ENCODE data around the gene RILPL1. TPM values are rescaled to one million over a fixed set of nuclear protein-coding genes. Genes with fewer than 3 reads are reported as not detected.

The RILPL1 gene
- total RNA-seq, 1 experiment from 2014 or later, result 21.5 TPM

- no peak for TF ChIP-seq CTCF (IDR thresholded peaks at IDR 0.05; ENCODE audit: unreplicated experiment)
- BruUV-seq (replicated peaks), result no TSS peak
- ChIA-PET POLR2A (interaction anchor here (2.0 kb wide), 1 partner anchor 12 kb away, joined by 4 read pairs; no protein-coding TSS in a partner anchor), CTCF (interaction anchor here (0.7 kb wide), 1 partner anchor 955 kb away, joined by 7 read pairs; no protein-coding TSS in a partner anchor)
- no peak for DNase-seq (ENCODE audit: unreplicated experiment)
- no peaks in the 10 kb centered on the region for H3K4me1 Mint-ChIP-seq (ENCODE audit: insufficient read depth, unreplicated experiment)
- H3K36me3 Mint-ChIP-seq (ENCODE audit: insufficient read depth, unreplicated experiment), result peaks cover 27% of the 10 kb centered on the region
- no peak overlapping the region for H3K27ac Mint-ChIP-seq (ENCODE audit: low read depth, unreplicated experiment)
- no peaks in the 10 kb centered on the region for H3K27me3 Mint-ChIP-seq (ENCODE audit: insufficient read depth, unreplicated experiment)
- H3K9me3 Mint-ChIP-seq (ENCODE audit: unreplicated experiment), result no peaks in the 10 kb centered on the region
- no peak overlapping the region for H3K4me3 Mint-ChIP-seq (ENCODE audit: unreplicated experiment)
- intact Hi-C loops (cut with micrococcal nuclease), result no loop called here
Observed at GRCh38 chr12:123490089-123490488, 43.4 kb downstream of the RILPL1 start.

DNA sequence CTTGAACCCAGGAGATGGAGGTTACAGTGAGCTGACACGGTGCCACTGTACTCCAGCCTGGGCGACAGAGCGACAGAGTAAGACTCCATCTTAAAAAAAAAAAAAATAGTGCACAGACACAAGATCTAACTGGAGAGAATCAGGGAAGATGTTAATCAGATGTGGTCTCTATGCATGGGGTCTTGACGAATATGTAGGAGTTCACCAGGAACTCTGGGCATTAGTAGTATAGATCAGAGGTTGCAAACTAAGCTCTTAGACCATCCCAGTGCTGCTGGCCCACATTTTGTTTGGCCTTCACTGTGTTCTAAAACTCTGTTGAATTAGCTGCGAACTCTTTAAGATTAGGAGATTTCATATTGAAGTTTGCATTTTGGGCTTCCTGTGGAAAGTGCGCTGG lies 43.9 kb downstream of the RILPL1 start:
- Mint-ChIP-seq H3K4me3 (ENCODE audit: unreplicated experiment) (no peak overlapping the region), H3K27ac (ENCODE audit: low read depth, unreplicated experiment) (no peak overlapping the region), H3K27me3 (ENCODE audit: insufficient read depth, unreplicated experiment) (no peaks in the 10 kb centered on the region), H3K9me3 (ENCODE audit: unreplicated experiment) (no peaks in the 10 kb centered on the region), H3K36me3 (ENCODE audit: insufficient read depth, unreplicated experiment) (peaks cover 32% of the 10 kb centered on the region), H3K4me1 (ENCODE audit: insufficient read depth, unreplicated experiment) (no peaks in the 10 kb centered on the region)
- no peak for TF ChIP-seq CTCF (IDR thresholded peaks at IDR 0.05; ENCODE audit: unreplicated experiment)
- POLR2A ChIA-PET, result interaction anchor here (2.0 kb wide), 1 partner anchor 11 kb away, joined by 4 read pairs; no protein-coding TSS in a partner anchor
- CTCF ChIA-PET, result interaction anchor here (0.7 kb wide), 1 partner anchor 955 kb away, joined by 7 read pairs; no protein-coding TSS in a partner anchor
- DNase-seq (ENCODE audit: unreplicated experiment), result no peak
- no TSS peak for BruUV-seq (replicated peaks)
- intact Hi-C loops (cut with micrococcal nuclease), result no loop called here

- Mint-ChIP-seq H3K36me3 (ENCODE audit: insufficient read depth, unreplicated experiment) (peaks cover 41% of the 10 kb centered on the region), H3K4me1 (ENCODE audit: insufficient read depth, unreplicated experiment) (no peaks in the 10 kb centered on the region), H3K9me3 (ENCODE audit: unreplicated experiment) (no peaks in the 10 kb centered on the region), H3K27ac (ENCODE audit: low read depth, unreplicated experiment) (no peak overlapping the region), H3K4me3 (ENCODE audit: unreplicated experiment) (no peak overlapping the region), H3K27me3 (ENCODE audit: insufficient read depth, unreplicated experiment) (no peaks in the 10 kb centered on the region)
- BruUV-seq (replicated peaks), result no TSS peak
- no peak for TF ChIP-seq CTCF (IDR thresholded peaks at IDR 0.05; ENCODE audit: unreplicated experiment)
- no peak for DNase-seq (ENCODE audit: unreplicated experiment)
- ChIA-PET CTCF (no interaction called here), POLR2A (interaction anchor here (1.3 to 2.0 kb wide), 2 partner anchors 11 to 15 kb away, joined by 4 read pairs; no protein-coding TSS in a partner anchor)
- intact Hi-C loops (cut with micrococcal nuclease), result no loop called here
Observed at GRCh38 chr12:123488539-123489230, 44.8 kb downstream of the RILPL1 start.

GRCh38 chr12:123487428-123487827 lies 46.1 kb downstream of the RILPL1 start:
- no peaks in the 10 kb centered on the region for H3K9me3 Mint-ChIP-seq (ENCODE audit: unreplicated experiment)
- intact Hi-C loops (cut with micrococcal nuclease), result no loop called here
- DNase-seq (ENCODE audit: unreplicated experiment), result no peak
- no peaks in the 10 kb centered on the region for H3K4me1 Mint-ChIP-seq (ENCODE audit: insufficient read depth, unreplicated experiment)
- POLR2A ChIA-PET, result interaction anchor here (1.3 kb wide), 1 partner anchor 14 kb away, joined by 4 read pairs; no protein-coding TSS in a partner anchor
- H3K4me3 Mint-ChIP-seq (ENCODE audit: unreplicated experiment), result no peak overlapping the region
- CTCF ChIA-PET, result no interaction called here
- H3K27ac Mint-ChIP-seq (ENCODE audit: low read depth, unreplicated experiment), result no peak overlapping the region
- no peak for TF ChIP-seq CTCF (IDR thresholded peaks at IDR 0.05; ENCODE audit: unreplicated experiment)
- no peaks in the 10 kb centered on the region for H3K27me3 Mint-ChIP-seq (ENCODE audit: insufficient read depth, unreplicated experiment)
- H3K36me3 Mint-ChIP-seq (ENCODE audit: insufficient read depth, unreplicated experiment), result peaks cover 44% of the 10 kb centered on the region
- no TSS peak for BruUV-seq (replicated peaks)

Data from MCF 10A (cell line).